GM12873 (cell line): ENCODE measurements around the gene MRPL12.

Experiments used
- CTCF ChIP-seq: IDR thresholded peaks from 2 replicates; pipeline ENCODE4 v1.5.1; 2012; ENCODE audit warnings: low read depth, mild to moderate bottlenecking, moderate library complexity, low read length, control low read depth; ENCODE audit not compliant: insufficient read depth; ENCODE audit errors: missing control alignments

Gene MRPL12

GRCh38 chr17:81683584-81684441, 19.4 kb upstream of the MRPL12 start, which contains the start of the genes ARL16 and HGS:
TSS of gene ARL16 (minus strand) at chr17:81683797. CDS start at chr17:81683753, 44 bp downstream.
TSS of gene HGS (plus strand) at chr17:81684011. CDS start at chr17:81684067, 56 bp downstream.
- TF ChIP-seq CTCF, result no peak

DNA sequence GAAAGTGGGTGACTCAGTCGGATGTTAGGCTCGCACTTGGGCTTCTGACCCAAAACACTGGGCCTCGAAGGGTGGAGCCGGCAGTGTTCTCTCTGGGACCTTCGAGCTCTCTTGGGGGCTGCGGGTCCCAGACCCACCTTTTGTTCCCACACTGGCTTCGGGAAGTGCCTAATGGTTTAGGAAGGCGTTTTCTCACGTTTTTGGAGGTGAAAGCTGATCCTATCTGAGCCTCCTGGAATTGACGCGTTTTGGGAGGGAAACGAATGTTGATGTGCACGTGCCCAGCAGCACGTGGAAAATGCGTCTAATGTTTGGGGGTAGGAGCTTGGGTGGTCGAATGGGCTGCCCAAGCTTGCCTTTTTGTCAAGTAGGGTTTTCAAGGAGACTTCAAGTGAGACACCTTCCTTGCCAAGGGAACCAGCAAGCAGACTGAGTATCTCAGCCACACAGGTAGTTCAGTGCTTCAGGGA, 18.7 kb upstream of the MRPL12 start:
- TF ChIP-seq CTCF, result no peak

GRCh38 chr17:81685108-81685507, 18.1 kb upstream of the MRPL12 start:
- no peak for TF ChIP-seq CTCF

GRCh38 chr17:81686614-81687013, 16.6 kb upstream of the MRPL12 start:
- TF ChIP-seq CTCF, result no peak

DNA sequence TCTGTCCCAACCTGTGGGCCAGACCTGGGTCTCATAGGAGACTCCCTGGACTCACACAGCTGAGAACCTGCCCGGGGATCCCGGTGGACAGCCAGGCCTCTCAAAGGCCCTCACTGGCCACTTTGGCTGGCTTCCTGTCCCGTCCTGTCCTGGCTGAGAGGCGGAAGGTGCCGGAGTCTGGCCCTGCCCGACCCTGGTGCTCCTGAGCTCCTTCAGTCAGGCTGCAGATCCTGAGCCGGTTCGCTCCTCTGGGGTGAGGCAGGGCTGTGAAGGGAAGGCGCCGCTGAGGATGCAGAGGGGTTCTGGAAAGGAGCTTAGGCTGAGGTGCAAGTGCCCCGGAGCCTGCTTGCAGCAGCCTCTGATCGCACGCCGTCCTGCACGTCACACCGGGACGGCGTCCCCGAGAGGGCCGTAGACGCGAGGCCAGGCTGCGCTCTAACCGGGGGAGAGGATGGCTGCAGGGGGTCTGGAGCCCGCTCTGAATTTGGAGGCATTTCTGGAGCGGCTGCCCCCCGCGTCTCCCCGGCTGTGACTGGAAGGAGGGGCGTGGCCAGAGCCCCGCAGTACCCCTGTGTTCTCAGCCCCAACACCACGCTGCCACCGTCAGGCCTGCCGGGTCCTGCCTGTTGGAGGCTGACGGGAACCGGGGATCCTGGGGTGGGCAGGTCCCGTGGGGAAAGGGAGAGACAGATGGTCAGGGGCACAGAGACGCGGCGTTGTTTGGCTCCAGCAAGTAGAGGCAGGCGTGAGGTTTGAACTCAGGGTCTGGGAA, 15.2 kb upstream of the MRPL12 start:
- no peak for TF ChIP-seq CTCF

DNA sequence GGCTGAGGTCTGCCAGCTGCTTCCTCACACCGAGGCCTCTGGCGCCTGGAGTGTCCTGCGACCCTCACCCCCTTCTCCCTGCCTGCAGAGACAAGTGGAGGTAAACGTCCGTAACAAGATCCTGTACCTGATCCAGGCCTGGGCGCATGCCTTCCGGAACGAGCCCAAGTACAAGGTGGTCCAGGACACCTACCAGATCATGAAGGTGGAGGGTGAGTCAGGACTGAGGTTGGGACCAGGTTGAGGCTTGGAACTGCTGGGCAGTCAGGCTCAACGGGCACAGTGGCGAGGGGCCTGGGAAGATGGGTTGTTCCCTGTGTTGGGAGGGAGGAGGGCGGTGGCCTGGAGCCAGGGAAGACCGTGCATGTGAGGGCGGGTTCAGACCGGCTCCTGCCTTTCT, 14.6 kb upstream of the MRPL12 start:
- no peak for TF ChIP-seq CTCF

DNA sequence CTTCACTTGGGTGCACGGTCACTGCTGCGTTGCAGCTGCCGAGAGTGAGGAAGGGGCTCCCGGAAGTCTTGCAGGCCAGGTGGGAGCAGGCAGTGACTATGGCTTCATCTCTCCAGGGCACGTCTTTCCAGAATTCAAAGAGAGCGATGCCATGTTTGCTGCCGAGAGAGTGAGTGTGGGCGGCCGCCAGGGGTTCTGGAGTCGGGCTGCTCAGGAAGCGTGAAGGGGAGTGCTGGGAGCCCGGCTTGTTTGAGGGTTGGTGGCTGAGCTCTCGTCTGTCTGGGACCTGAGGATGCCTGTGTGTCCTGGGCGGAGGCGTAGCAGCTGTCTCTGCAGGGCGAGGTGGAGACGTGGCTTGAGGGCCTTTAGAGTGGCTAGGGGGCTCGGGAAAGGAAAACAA, 13.1 kb upstream of the MRPL12 start:
- no peak for TF ChIP-seq CTCF
